Measurements from ENCODE around the gene TELO2. TPM values are rescaled to one million over a fixed set of nuclear protein-coding genes. Genes with fewer than 3 reads are reported as not detected.

The TELO2 gene
- total RNA-seq, 4 donors from 2014 or later, result 4.9 to 59.1 (median 39.0) TPM

DNA sequence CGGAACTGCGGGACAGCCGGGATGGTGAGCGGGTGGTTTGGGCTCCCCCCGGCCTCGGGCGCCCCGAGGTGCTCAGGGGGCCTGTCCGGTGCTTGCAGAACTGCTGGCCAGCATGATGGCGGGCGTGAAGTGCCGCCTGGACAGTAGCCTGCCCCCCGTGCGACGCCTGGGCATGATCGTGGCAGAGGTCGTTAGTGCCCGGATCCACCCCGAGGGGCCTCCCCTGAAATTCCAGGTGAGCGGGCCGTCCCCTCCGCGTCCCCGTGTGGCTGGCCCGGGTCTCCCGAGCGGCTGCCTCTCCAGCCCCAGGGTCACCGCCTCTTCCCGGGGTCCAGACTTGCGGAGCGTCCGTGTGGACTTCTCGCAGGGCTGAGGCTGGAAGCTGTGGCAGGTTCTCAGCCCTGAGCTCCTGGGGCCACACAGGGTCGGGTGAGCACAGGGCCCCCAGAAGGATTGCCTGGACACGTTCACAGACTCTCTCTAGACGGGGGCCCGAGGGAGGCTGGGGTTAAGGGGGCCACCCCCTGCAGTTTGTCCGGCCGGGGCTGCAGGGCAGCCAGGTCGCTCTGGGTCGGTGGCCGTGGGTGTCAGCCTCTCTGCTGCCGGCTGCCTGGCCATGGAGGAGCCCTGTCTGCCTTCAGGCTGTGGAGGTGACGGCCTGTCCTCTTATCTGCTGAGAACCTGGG, 7.4 kb downstream of the TELO2 start:
- intact Hi-C loops (cut with DNase I; ENCODE audit: low total_unique reads), result no loop called here
- H3K9me3 ChIP-seq, result no peaks in the 10 kb centered on the region
- H3K27ac ChIP-seq, result no peak overlapping the region
- H3K36me3 ChIP-seq, result no peaks in the 10 kb centered on the region
- H3K4me1 ChIP-seq, result no peaks in the 10 kb centered on the region
- DNase-seq, result no peak
- no peak overlapping the region for H3K4me3 ChIP-seq
- H3K27me3 ChIP-seq, result no peaks in the 10 kb centered on the region
- TF ChIP-seq POLR2A (IDR thresholded peaks at IDR 0.05) (no peak), CTCF (IDR thresholded peaks at IDR 0.05) (no peak)

- Histone ChIP-seq H3K36me3 (no peaks in the 10 kb centered on the region), H3K27ac (no peak overlapping the region), H3K9me3 (no peaks in the 10 kb centered on the region), H3K4me1 (no peaks in the 10 kb centered on the region), H3K27me3 (no peaks in the 10 kb centered on the region), H3K4me3 (no peak overlapping the region)
- DNase-seq, result no peak
- no peak for TF ChIP-seq CTCF (IDR thresholded peaks at IDR 0.05)
- TF ChIP-seq POLR2A (IDR thresholded peaks at IDR 0.05), result no peak
- intact Hi-C loops (cut with DNase I; ENCODE audit: low total_unique reads), result no loop called here
These were observed 8.5 kb downstream of the TELO2 start for GRCh38 chr16:1501630-1502029.

DNA sequence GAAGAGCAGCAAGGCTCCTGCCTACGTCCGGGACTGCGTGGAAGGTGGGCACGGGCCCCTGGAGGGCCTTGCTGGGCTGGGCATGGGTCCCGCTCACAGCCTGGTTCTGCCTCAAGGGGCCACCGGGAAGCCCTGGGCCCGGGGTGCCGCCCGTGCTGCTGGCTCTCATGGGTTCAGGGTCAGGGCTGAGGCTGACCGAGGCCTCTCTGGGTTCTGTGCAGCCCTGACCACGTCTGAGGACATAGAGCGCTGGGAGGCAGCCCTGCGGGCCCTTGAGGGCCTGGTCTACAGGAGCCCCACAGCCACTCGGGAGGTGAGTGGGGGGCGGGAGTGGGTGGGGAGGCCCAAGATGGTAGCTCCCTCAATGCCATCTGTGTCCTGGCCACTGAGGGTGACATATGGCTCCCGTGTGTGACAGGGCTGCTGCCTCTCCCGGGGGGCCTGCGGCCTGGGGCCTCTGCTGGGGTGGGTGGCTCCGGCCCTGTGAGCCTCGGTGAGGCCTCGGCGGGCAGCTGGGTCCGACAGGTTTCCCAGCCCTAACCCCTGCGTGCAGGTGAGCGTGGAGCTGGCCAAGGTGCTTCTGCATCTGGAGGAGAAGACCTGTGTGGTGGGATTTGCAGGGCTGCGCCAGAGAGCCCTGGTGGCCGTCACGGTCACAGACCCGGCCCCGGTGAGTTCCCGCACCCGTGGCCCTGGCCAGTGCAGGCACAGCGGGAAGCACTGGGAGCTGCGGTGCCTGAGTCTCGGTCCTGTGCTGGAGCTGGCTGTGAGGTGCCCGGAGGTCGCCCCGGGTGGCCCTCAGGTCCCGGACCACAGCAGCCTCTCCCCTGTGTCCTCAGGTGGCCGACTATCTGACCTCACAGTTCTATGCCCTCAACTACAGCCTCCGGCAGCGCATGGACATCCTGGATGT, 9.2 kb downstream of the TELO2 start:
- DNase-seq, result no peak
- Histone ChIP-seq H3K4me3 (no peak overlapping the region), H3K27ac (no peak overlapping the region), H3K36me3 (no peaks in the 10 kb centered on the region), H3K4me1 (no peaks in the 10 kb centered on the region), H3K9me3 (no peaks in the 10 kb centered on the region), H3K27me3 (no peaks in the 10 kb centered on the region)
- intact Hi-C loops (cut with DNase I; ENCODE audit: low total_unique reads), result no loop called here
- TF ChIP-seq POLR2A (IDR thresholded peaks at IDR 0.05) (no peak), CTCF (IDR thresholded peaks at IDR 0.05) (no peak)

DNA sequence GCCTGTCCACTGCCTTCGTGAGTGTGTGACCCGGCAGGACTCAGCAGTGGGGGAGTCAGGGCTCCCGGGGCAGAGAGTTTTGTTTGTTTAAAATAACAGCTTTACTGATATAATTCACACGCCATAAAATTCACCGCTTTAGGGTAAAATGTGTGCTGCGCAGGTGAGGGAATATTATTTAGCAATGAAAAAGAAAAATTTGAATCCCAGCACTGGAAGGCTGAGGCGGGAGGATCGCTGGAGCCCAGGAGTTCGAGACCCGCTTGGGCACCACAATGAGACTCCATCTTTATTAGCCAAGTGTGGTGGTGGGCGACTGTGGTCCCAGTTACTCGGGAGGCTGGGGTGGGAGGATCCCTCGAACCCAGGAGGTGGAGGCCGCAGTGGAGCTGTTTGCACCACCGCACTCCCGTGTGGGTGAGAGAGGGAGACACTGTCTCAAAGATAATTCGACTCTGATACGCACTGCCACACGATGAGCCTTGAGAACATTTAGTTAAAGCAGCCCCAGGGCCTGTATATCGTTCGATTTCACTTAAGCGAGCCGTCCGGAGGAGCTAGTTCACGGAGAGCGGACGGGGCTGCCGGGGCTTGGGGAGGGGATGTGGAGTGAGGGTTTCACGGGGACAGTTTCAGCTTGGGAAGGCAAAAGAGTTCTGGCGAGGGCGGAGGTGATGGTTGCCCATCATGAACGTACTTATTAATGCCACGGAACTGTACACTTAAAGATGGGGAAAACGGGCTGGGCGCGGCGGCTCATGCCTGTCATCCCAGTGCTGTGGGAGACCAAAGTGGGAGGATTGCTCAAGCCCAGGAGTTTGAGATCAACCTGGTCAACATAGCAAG, 10.2 kb downstream of the TELO2 start:
- Histone ChIP-seq H3K27ac (no peak overlapping the region), H3K4me1 (no peaks in the 10 kb centered on the region), H3K36me3 (no peaks in the 10 kb centered on the region), H3K9me3 (no peaks in the 10 kb centered on the region), H3K27me3 (no peaks in the 10 kb centered on the region), H3K4me3 (no peak overlapping the region)
- TF ChIP-seq POLR2A (IDR thresholded peaks at IDR 0.05) (no peak), CTCF (IDR thresholded peaks at IDR 0.05) (no peak)
- intact Hi-C loops (cut with DNase I; ENCODE audit: low total_unique reads), result no loop called here
- no peak for DNase-seq

Measured in uterus (tissue), 4 donors.